H1 (cell line): ENCODE measurements around the gene PINK1. TPM values are rescaled to one million over a fixed set of nuclear protein-coding genes. Genes with fewer than 3 reads are reported as not detected.

Experiments
- CTCF ChIA-PET: fragments of 300-600 bp; sonication (Branson Sonifier 250); formaldehyde crosslinking; loops from one replicate; lab custom pipeline; 2021; ENCODE audit not compliant: partially characterized antibody; lab: Charles Lee
- POLR2A ChIA-PET: fragments of 300-600 bp; sonication (Branson Sonifier 250); formaldehyde crosslinking; loops from one replicate; lab custom pipeline; 2021; ENCODE audit warnings: inconsistent platforms; ENCODE audit not compliant: partially characterized antibody; lab: Charles Lee
- DNase-seq, 2 experiments: peaks; one replicate each; pipeline versions ENCODE4 v3.0.0 to v3.0.0-alpha.2; 2010 to 2022; ENCODE audit warnings: low spot score in 2 of 2, low read depth in 1 of 2, mixed read lengths in 1 of 2
- FAIRE-seq: peaks from 2 replicates; lab custom pipeline; 2011; peaks lifted over from hg19 to GRCh38; lab: Jason Lieb, UNC
- H2AFZ ChIP-seq: 2 replicates; pipeline ENCODE4 v1.8.1; 2012; ENCODE audit warnings: low read length, inconsistent platforms
- H2AK5ac ChIP-seq: 2 replicates; pipeline ENCODE4 v1.6.1; 2013; ENCODE audit warnings: low read depth, low read length
- H2BK120ac ChIP-seq: replicated peaks from 2 replicates; pipeline ENCODE3; 2013; ENCODE audit warnings: low read depth, low read length, inconsistent platforms
- H2BK12ac ChIP-seq: 2 replicates; pipeline ENCODE4 v1.6.1; 2013; ENCODE audit warnings: low read depth, low read length
- H2BK15ac ChIP-seq: 2 replicates; pipeline ENCODE4 v1.6.1; 2013; ENCODE audit warnings: low read length
- H2BK20ac ChIP-seq: 2 replicates; pipeline ENCODE4 v1.6.1; 2013; ENCODE audit warnings: low read length
- H2BK5ac ChIP-seq: 2 replicates; pipeline ENCODE4 v1.6.1; 2013; ENCODE audit warnings: low read depth, low read length
- H3K14ac ChIP-seq: 2 replicates; pipeline ENCODE4 v1.6.1; 2013; ENCODE audit warnings: inconsistent platforms; ENCODE audit not compliant: insufficient read length
- H3K18ac ChIP-seq: 2 replicates; pipeline ENCODE4 v1.6.1; 2013; ENCODE audit warnings: low read length; ENCODE audit errors: extremely low read depth
- H3K23ac ChIP-seq: 2 replicates; pipeline ENCODE4 v1.6.1; 2013; ENCODE audit warnings: inconsistent platforms; ENCODE audit not compliant: insufficient read length
- H3K23me2 ChIP-seq: 2 replicates; pipeline ENCODE4 v1.6.1; 2013; ENCODE audit warnings: low read depth, low read length
- H3K27ac ChIP-seq: 2 replicates; pipeline ENCODE4 v1.6.1; 2011; ENCODE audit warnings: low read depth, low read length, inconsistent platforms
- H3K27me3 ChIP-seq, 4 experiments: replicated peaks in 1 of 4; 1 replicate in 1 of 4; 2 replicates in 3 of 4; pipeline versions ENCODE4 v1.6.1 to v1.8.1; 2011 to 2013; ENCODE audit warnings: low read length in 3 of 4, mild to moderate bottlenecking in 3 of 4, inconsistent platforms in 2 of 4, mixed read lengths in 2 of 4, moderate library complexity in 1 of 4; ENCODE audit not compliant: control insufficient read depth in 3 of 4, insufficient read depth in 3 of 4; ENCODE audit errors: extremely low read depth in 1 of 4
- H3K36me3 ChIP-seq, 4 experiments: 2 replicates each; pipeline versions ENCODE4 v1.6.1 to v1.8.1; 2011 to 2013; ENCODE audit warnings: mild to moderate bottlenecking in 4 of 4, low read length in 3 of 4, moderate library complexity in 2 of 4, control low read depth in 1 of 4, inconsistent platforms in 1 of 4; ENCODE audit not compliant: insufficient read depth in 4 of 4, control insufficient read depth in 2 of 4
- H3K4ac ChIP-seq: replicated peaks from 2 replicates; pipeline ENCODE3; 2013; ENCODE audit warnings: low read length, low read depth, mixed read lengths, inconsistent platforms; ENCODE audit not compliant: insufficient read length
- H3K4me1 ChIP-seq, 4 experiments: replicated peaks in 1 of 4; 1 replicate in 1 of 4; 2 replicates in 3 of 4; pipeline versions ENCODE4 v1.6.1 to v1.8.1; 2011 to 2013; ENCODE audit warnings: low read length in 3 of 4, inconsistent platforms in 2 of 4, mixed read lengths in 1 of 4; ENCODE audit not compliant: insufficient read depth in 4 of 4, control insufficient read depth in 3 of 4
- H3K4me2 ChIP-seq, 2 experiments: 2 replicates each; pipeline versions ENCODE4 v1.6.1 to v1.8.1; 2011 to 2013; ENCODE audit warnings: low read depth in 2 of 2, low read length in 2 of 2, control low read depth in 1 of 2, inconsistent platforms in 1 of 2, mild to moderate bottlenecking in 1 of 2; ENCODE audit not compliant: insufficient read depth in 1 of 2
- H3K4me3 ChIP-seq, 4 experiments: fragments of 200-600, 300-600 bp in 1 of 4; sonication (generic), shearing (Covaris generic), sonication (Bioruptor Twin) in 1 of 4; 2 replicates each; pipeline versions ENCODE4 v1.5.1 to v1.8.1; 2011 to 2016; ENCODE audit warnings: low read length in 4 of 4, low read depth in 3 of 4, control low read depth in 2 of 4, inconsistent platforms in 2 of 4, mild to moderate bottlenecking in 2 of 4, mixed read lengths in 1 of 4, moderate library complexity in 1 of 4; ENCODE audit not compliant: insufficient read depth in 2 of 4; ENCODE audit errors: extremely low read depth in 1 of 4
- H3K56ac ChIP-seq: replicated peaks from 2 replicates; pipeline ENCODE3; 2013; ENCODE audit warnings: low read depth, mild to moderate bottlenecking, mixed read lengths, low read length, inconsistent platforms; ENCODE audit not compliant: insufficient read length
- H3K79me1 ChIP-seq: 2 replicates; pipeline ENCODE4 v1.6.1; 2013; ENCODE audit warnings: low read depth, low read length, control low read depth
- H3K79me2 ChIP-seq, 2 experiments: 2 replicates each; pipeline versions ENCODE4 v1.6.1 to v1.8.1; 2012 to 2013; ENCODE audit warnings: low read length in 2 of 2, mild to moderate bottlenecking in 2 of 2, inconsistent platforms in 1 of 2; ENCODE audit not compliant: insufficient read depth in 2 of 2, control insufficient read depth in 1 of 2
- H3K9ac ChIP-seq, 4 experiments: replicated peaks in 1 of 4; 1 replicate in 1 of 4; 2 replicates in 3 of 4; pipeline versions ENCODE4 v1.6.1 to v1.8.1; 2011 to 2013; ENCODE audit warnings: low read depth in 3 of 4, low read length in 3 of 4, control low read depth in 2 of 4, mild to moderate bottlenecking in 2 of 4, moderate library complexity in 2 of 4, inconsistent platforms in 1 of 4; ENCODE audit errors: extremely low read depth in 1 of 4
- H3K9me3 ChIP-seq, 2 experiments: 2 replicates each; pipeline versions ENCODE4 v1.6.1 to v1.8.1; 2012 to 2013; ENCODE audit warnings: mild to moderate bottlenecking in 2 of 2, moderate library complexity in 2 of 2, control low read depth in 1 of 2, inconsistent platforms in 1 of 2, low read depth in 1 of 2, low read length in 1 of 2, mixed read lengths in 1 of 2; ENCODE audit not compliant: insufficient read depth in 2 of 2
- H4K20me1 ChIP-seq, 2 experiments: replicated peaks in 1 of 2; 2 replicates each; pipeline versions ENCODE3 to v1.8.1; 2011 to 2013; ENCODE audit warnings: inconsistent platforms in 2 of 2, low read length in 2 of 2, mild to moderate bottlenecking in 1 of 2; ENCODE audit not compliant: insufficient read depth in 2 of 2, control insufficient read depth in 1 of 2
- H4K5ac ChIP-seq: 2 replicates; pipeline ENCODE4 v1.6.1; 2013; ENCODE audit warnings: low read length, low read depth, mixed read lengths, inconsistent platforms; ENCODE audit not compliant: insufficient read length
- H4K8ac ChIP-seq: 2 replicates; pipeline ENCODE4 v1.8.0; 2013; ENCODE audit warnings: mild to moderate bottlenecking, moderate library complexity, low read length, inconsistent platforms; ENCODE audit not compliant: insufficient read depth; ENCODE audit errors: extremely low read depth
- H4K91ac ChIP-seq: replicated peaks from 2 replicates; pipeline ENCODE3; 2013; ENCODE audit warnings: low read length, mixed read lengths, inconsistent platforms; ENCODE audit not compliant: insufficient read length
- CEBPB ChIP-seq: IDR thresholded peaks from 2 replicates; pipeline ENCODE4 v1.6.1; 2012; ENCODE audit warnings: low read depth, low read length
- FOSL1 ChIP-seq: IDR thresholded peaks from 2 replicates; pipeline ENCODE4 v1.6.1; 2011; ENCODE audit warnings: mild to moderate bottlenecking, low read depth, low read length, moderate library complexity; ENCODE audit not compliant: insufficient read depth
- JUND ChIP-seq: IDR thresholded peaks from 2 replicates; pipeline ENCODE4 v1.6.1; 2011; ENCODE audit warnings: mild to moderate bottlenecking, improper control_type of control experiment, low read length
- KDM1A ChIP-seq: fragments of 200-600, 300-600 bp; sonication (generic); IDR thresholded peaks from 2 replicates; pipeline ENCODE4 v1.7.1; 2016; ENCODE audit warnings: mild to moderate bottlenecking, low read length, borderline replicate concordance
- KDM5A ChIP-seq: fragments of 200-600 bp; IDR thresholded peaks from 2 replicates; pipeline ENCODE4 v1.7.1; 2012; ENCODE audit warnings: mild to moderate bottlenecking, low read length, inconsistent platforms, mixed read lengths
- NANOG ChIP-seq: IDR thresholded peaks from 2 replicates; pipeline ENCODE4 v1.6.1; 2011; ENCODE audit warnings: low read length, low read depth, mild to moderate bottlenecking, inconsistent platforms; ENCODE audit not compliant: insufficient read depth, poor library complexity, severe bottlenecking
- POLR2AphosphoS5 ChIP-seq: IDR thresholded peaks from 2 replicates; pipeline ENCODE4 v1.6.1; 2011; ENCODE audit warnings: low read depth, low read length
- RFX5 ChIP-seq: IDR thresholded peaks from 2 replicates; pipeline ENCODE4 v1.6.1; 2011; ENCODE audit warnings: low read depth, low read length, improper control_type of control experiment, borderline replicate concordance
- SIRT6 ChIP-seq: IDR thresholded peaks from one replicate; pipeline ENCODE4 v1.7.1; 2012; ENCODE audit warnings: low read length, inconsistent platforms
- SP2 ChIP-seq: IDR thresholded peaks from 2 replicates; pipeline ENCODE4 v1.6.1; 2012; ENCODE audit warnings: mild to moderate bottlenecking, low read length, inconsistent platforms
- SP4 ChIP-seq: IDR thresholded peaks from 2 replicates; pipeline ENCODE4 v1.6.1; 2012; ENCODE audit warnings: low read length, inconsistent platforms
- TAF7 ChIP-seq: optimal IDR thresholded peaks from 2 replicates; pipeline ENCODE3; 2011; ENCODE audit warnings: low read depth, mild to moderate bottlenecking, inconsistent platforms, low read length, moderate library complexity, borderline replicate concordance
- WGBS, 2 experiments: shearing (Covaris generic) in 1 of 2; methylation state at CpG; one replicate each; pipeline versions ENCODE4 v1.1.6 to v1.1.7; 2013 to 2015; ENCODE audit warnings: low lambda C conversion rate in 2 of 2, mixed read lengths in 2 of 2, inconsistent platforms in 1 of 2, low coverage in 1 of 2, missing lambda C conversion rate in 1 of 2; ENCODE audit not compliant: insufficient replicate concordance in 2 of 2, insufficient coverage in 1 of 2, insufficient read length in 1 of 2; ENCODE audit errors: extremely low coverage in 1 of 2, missing lambda C conversion rate in 1 of 2; 5-methylcytosine and 5-hydroxymethylcytosine counted together
- polyA plus RNA-seq, 7 experiments: library from polyadenylated mRNA; depleted of rRNA in 3 of 7; stranded (reverse) in 5 of 7; unstranded in 2 of 7; fragments of >200 nt in 5 of 7; fragments of 200-250 nt in 2 of 7; gene quantifications; 1 replicate in 5 of 7; 2 replicates in 1 of 7; 4 replicates in 1 of 7; pipeline versions ENCODE4 v1.2.1 to v1.2.3, GENCODE V29; 2011 to 2013; ENCODE audit warnings: missing spikeins in 2 of 7, mixed read lengths in 2 of 7
- total RNA-seq: library from RNA; stranded (reverse); fragmentation: NEBNext Ultra II Directional; extraction: Animal tissue kit (Norgen Biotek cat#: 25700); gene quantifications from 2 replicates; pipeline ENCODE4 v1.2.1, GENCODE V29; 2021

Gene PINK1
- total and polyA plus RNA-seq, 2 of the 8 experiments (the other 6 are each of a cell fraction or from before 2014, with no cell fraction given), result 16.1 to 19.3 TPM

GRCh38 chr1:20615946-20616846 lies 17.1 kb upstream of the PINK1 start:
- Histone ChIP-seq H4K20me1 (no peaks in the 10 kb centered on the region), H3K23me2 (no peaks in the 10 kb centered on the region), H3K23ac (no peak overlapping the region), H3K56ac (no peak overlapping the region), H3K18ac (no peak overlapping the region), H2BK20ac (peak overlapping the region; percentile 61; the same call in 1 of the 2 replicates), H4K5ac (no peak overlapping the region), H2BK12ac (0 out of 2 replicates have a peak overlapping the region, but pooled peaks have one; percentile 50), H3K4me1 (peaks cover 0 to 5% (median under 1%) of the 10 kb centered on the region in 4 experiments; a peak in 3 of 7 replicates), H4K8ac (peak overlapping the region; percentile 80; the same call in 1 of the 2 replicates), H2AFZ (no peak overlapping the region), H3K79me1 (no peaks in the 10 kb centered on the region), H3K4ac (no peak overlapping the region), H3K36me3 (no peaks in the 10 kb centered on the region), H2AK5ac (no peak overlapping the region), H4K91ac (no peak overlapping the region), H2BK5ac (no peak overlapping the region), H3K4me2 (no peak overlapping the region), H3K14ac (no peak overlapping the region), H3K79me2 (no peaks in the 10 kb centered on the region), H3K27ac (no peak overlapping the region), H3K9ac (no peak overlapping the region), H3K4me3 (no peak overlapping the region), H3K9me3 (no peaks in the 10 kb centered on the region), H3K27me3 (no peaks in the 10 kb centered on the region), H2BK15ac (no peak overlapping the region), H2BK120ac (no peak overlapping the region)
- 82% methylated on average over 20 of the region's 20 CpGs; no CpG with 5 or more reads in 1 of the 2 experiments for WGBS, 2 experiments
- FAIRE-seq, result no peak
- CTCF ChIA-PET, result interaction anchor here (0.9 to 1.5 kb wide), 2 partner anchors 14 to 17 kb away, joined by 3 to 5 read pairs; partner anchors contain the start of gene PINK1
- POLR2A ChIA-PET, result no interaction called here
- DNase-seq, result no peak
- no peak for TF ChIP-seq SP2
- TF ChIP-seq NANOG, result no peak
- no peak for TF ChIP-seq KDM1A
- TF ChIP-seq KDM5A, result no peak
- no peak for TF ChIP-seq TAF7
- no peak for TF ChIP-seq JUND
- no peak for TF ChIP-seq FOSL1
- no peak for TF ChIP-seq CEBPB
- no peak for TF ChIP-seq SIRT6
- no peak for TF ChIP-seq SP4
- no peak for TF ChIP-seq POLR2AphosphoS5
- TF ChIP-seq RFX5, result no peak
